ENCODE results near the gene RUNX1.

Gene RUNX1

DNA sequence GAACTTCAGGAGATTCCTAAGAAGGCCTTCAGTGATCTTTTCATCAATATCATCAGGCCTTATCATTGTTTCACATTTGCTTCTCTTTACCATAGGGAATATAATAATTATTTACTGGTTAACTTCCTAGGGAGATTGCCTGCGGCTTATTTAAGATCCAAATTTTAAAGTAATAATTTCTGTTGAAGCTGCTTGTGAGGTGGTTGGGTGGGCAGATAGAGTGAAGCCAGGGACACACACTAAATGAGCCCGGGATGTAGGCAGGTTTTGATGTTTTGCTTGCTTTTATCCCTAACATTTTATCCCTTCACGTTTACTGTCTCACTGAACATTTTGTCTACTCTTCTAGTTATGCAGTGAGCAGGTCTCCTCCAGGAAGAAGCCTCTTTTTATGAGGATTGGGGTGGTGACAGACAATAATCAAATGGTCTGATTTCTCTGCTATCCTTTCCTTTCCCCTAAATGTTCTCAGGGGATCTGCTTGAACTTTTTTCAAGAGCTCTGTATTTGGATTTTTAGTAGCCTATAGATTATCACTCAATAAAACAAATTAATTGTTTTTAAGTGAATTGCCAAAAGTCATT is 164.7 kb downstream of the RUNX1 start:
- peak overlapping the region; percentile 61 to 94 for H3K4me3 ChIP-seq (replicated peaks in 1 of 2; ENCODE audit: low read depth in 2 of 2, low read length in 2 of 2)

DNA sequence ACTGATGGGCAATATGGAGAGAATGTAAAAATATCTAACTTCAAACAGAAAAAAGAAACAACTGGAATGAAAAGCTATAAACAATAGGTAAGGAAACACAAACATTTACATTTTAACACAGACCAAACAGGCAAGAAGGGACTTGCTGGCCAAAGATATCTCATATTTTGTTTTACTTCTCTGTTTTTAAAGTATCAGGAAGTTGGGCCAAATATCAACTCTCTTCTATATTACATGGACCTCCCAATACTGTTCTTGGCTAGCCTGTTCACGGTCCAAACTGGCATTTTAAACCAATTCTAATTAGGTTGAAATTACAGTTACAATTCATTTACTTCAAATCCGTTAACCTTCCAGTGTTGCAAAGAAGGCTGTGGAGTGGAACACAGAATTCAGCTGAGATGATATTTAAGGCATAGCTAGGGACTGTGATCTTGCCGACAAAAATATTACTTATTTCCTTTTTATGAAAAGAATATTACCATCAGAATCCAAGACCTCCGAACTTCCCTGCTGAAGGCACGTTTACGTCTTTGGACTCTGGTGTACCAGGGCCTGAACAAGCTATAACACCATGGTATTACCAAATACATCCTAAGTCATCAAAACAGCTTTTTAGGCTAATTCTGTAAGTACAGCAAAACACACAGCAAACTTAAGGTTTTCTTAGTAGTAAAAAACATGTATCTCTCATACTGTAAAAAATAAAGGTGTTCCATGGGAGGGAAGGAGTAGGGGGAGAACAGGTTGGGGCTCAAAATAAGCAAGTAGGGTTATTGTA is 165.4 kb downstream of the RUNX1 start:
- TF ChIP-seq, protein P1, sequence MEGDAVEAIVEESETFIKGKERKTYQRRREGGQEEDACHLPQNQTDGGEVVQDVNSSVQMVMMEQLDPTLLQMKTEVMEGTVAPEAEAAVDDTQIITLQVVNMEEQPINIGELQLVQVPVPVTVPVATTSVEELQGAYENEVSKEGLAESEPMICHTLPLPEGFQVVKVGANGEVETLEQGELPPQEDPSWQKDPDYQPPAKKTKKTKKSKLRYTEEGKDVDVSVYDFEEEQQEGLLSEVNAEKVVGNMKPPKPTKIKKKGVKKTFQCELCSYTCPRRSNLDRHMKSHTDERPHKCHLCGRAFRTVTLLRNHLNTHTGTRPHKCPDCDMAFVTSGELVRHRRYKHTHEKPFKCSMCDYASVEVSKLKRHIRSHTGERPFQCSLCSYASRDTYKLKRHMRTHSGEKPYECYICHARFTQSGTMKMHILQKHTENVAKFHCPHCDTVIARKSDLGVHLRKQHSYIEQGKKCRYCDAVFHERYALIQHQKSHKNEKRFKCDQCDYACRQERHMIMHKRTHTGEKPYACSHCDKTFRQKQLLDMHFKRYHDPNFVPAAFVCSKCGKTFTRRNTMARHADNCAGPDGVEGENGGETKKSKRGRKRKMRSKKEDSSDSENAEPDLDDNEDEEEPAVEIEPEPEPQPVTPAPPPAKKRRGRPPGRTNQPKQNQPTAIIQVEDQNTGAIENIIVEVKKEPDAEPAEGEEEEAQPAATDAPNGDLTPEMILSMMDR (IDR thresholded peaks at IDR 0.05; ENCODE audit: low read depth, low read length): no peak
- DNase-seq (ENCODE audit: low read depth in 2 of 2): no peak
- peak overlapping the region in 1 of 2 donors; percentile 94 for H3K4me3 ChIP-seq (replicated peaks in 1 of 2; ENCODE audit: low read depth in 2 of 2, low read length in 2 of 2)

More for the DNA sequence above, 164.7 kb downstream of the RUNX1 start:
- DNase-seq (ENCODE audit: low read depth in 2 of 2): no peak
- TF ChIP-seq, protein P1 (IDR thresholded peaks at IDR 0.05; ENCODE audit: low read depth, low read length): no peak

DNA sequence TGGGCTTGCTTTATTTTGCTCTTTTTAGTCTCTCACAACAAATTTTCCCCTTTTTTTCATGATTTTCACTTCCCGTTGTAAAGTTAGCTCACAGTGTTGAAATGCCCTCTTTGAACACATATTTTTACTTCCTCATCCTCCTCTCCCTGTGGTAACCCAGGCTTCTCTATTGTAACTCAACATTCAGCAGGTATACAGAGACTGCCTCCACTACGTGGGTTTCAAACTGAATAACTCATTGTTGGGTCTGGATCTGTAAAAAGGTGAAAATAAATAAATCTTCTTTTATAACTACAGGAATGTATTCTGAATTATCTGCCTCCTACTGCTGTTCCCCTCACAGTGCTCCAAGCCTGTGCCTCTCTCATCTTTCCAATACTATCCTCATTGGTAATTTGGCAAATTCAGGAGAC is 166.4 kb downstream of the RUNX1 start:
- TF ChIP-seq, protein P1 (IDR thresholded peaks at IDR 0.05; ENCODE audit: low read depth, low read length): no peak
- no peak for DNase-seq (ENCODE audit: low read depth in 2 of 2)
- peak overlapping the region; percentile 0 to 94 for H3K4me3 ChIP-seq (replicated peaks in 1 of 2; ENCODE audit: low read depth in 2 of 2, low read length in 2 of 2)

DNA sequence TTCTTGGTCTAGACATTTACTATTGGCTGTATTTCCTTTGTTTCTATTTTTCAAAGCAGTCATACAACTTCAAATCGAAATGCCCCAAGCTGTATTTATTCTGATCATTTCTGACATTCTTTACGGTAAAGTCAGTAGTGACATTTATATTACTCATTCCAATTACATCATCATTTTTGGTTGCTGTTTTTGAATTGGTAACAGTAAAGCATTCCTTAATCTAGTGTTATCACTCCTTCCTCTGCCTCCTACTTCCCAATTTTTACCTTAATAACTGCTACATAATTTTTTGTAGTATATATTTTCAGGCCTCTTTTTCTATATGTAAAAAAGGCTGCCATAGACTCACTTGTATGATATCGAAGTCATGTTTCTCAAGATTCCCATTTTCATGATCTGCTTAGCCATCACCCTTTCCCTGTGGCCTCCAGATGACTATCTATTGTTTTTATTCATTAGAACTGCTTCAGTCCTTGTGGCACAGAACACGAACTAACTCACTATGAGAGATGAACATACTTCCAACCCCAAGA is 167.2 kb downstream of the RUNX1 start:
- TF ChIP-seq, protein P1 (IDR thresholded peaks at IDR 0.05; ENCODE audit: low read depth, low read length): no peak
- H3K4me3 ChIP-seq (replicated peaks in 1 of 2; ENCODE audit: low read depth in 2 of 2, low read length in 2 of 2): peak overlapping the region; percentile 8 to 94
- DNase-seq (ENCODE audit: low read depth in 2 of 2): peak; percentile 72 to 93

DNA sequence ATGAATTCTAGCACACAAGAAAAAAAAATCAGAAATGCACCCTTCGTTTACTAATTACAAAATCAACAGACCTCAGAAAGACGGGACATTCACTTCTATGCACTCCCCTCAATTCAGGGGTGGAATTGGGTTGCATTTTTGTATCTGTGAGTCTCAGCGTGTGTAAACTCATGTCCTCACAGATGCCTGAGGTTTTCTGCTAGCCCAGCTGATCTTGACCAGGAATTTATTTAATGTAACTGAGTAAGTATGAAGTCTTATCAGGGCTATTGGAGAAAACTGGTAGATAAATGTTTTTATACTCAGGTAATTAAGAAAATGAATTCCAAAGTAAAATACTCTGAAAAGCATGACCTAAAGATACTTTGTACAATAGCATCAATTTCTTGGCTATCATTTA is 167.7 kb downstream of the RUNX1 start:
- H3K4me3 ChIP-seq (replicated peaks in 1 of 2; ENCODE audit: low read depth in 2 of 2, low read length in 2 of 2): peak overlapping the region in 1 of 2 donors; percentile 19
- peak; percentile 50 to 75 for DNase-seq (ENCODE audit: low read depth in 2 of 2)
- TF ChIP-seq, protein P1 (IDR thresholded peaks at IDR 0.05; ENCODE audit: low read depth, low read length): no peak

DNA sequence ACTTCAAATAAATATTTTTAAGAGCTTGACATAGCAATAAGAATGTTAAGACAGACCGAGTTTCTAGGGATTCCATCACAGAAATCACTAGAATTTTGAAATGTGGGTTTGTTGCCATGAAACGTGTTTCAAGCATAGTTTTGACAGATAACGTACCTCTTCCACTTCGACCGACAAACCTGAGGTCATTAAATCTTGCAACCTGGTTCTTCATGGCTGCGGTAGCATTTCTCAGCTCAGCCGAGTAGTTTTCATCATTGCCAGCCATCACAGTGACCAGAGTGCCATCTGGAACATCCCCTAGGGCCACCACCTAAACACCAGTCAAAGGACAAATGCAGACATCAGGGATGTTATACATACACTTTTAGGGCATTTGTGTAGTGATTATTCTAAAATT is 168.7 kb downstream of the RUNX1 start:
- H3K4me3 ChIP-seq (replicated peaks in 1 of 2; ENCODE audit: low read depth in 2 of 2, low read length in 2 of 2): no peak overlapping the region
- no peak for DNase-seq (ENCODE audit: low read depth in 2 of 2)
- TF ChIP-seq, protein P1 (IDR thresholded peaks at IDR 0.05; ENCODE audit: low read depth, low read length): no peak

Measured in cardiac fibroblast (primary cell).